ENCODE results near the gene GPD2. TPM values are rescaled to one million over a fixed set of nuclear protein-coding genes. Genes with fewer than 3 reads are reported as not detected.

GPD2 gene
- total RNA-seq, 6 experiments from 2014 or later: 3.2 to 8.8 (median 4.8) TPM

DNA sequence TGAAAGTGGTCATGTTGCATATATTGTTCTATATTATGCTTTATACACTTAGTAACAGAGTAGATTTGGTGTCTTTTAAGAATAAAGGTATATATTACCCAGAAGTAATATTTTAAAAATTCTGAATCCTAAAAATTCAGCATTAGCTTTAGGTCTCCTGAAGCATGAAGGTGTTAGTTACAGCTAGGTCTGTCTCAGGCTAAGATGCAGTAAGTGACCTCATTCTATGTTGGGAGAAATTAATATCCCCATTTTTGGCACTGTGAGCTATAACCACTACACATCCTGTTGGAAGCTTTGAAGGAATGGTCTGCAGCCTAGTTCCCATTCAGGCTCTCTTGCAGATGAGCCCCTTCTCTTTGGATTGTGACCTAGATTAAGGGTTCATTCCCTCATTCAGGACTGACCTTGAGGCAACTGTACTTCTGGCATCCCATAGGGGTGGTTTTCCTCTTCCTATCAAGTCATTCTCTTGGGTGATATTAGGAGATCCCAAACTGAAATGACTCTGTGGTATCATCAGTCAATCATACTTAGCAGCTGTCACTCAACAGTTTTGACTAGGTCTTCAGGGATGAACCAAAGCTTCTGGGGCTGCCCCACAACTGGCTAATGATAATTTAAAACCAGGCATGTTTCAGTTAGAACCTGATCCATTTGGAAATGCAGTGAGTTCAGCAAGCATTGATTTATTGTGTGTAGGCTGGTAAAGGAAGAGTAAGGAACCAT is 117.7 kb downstream of the GPD2 start:
- Histone ChIP-seq H3K27ac (no peak overlapping the region), H3K36me3 (no peaks in the 10 kb centered on the region), H3K27me3 (no peaks in the 10 kb centered on the region), H3K9me3 (no peaks in the 10 kb centered on the region), H3K4me1 (no peaks in the 10 kb centered on the region), H3K4me3 (no peak overlapping the region)
- DNase-seq: no peak
- ATAC-seq: no peak
- TF ChIP-seq POLR2A (IDR thresholded peaks at IDR 0.05): no peak
- TF ChIP-seq, protein P1, sequence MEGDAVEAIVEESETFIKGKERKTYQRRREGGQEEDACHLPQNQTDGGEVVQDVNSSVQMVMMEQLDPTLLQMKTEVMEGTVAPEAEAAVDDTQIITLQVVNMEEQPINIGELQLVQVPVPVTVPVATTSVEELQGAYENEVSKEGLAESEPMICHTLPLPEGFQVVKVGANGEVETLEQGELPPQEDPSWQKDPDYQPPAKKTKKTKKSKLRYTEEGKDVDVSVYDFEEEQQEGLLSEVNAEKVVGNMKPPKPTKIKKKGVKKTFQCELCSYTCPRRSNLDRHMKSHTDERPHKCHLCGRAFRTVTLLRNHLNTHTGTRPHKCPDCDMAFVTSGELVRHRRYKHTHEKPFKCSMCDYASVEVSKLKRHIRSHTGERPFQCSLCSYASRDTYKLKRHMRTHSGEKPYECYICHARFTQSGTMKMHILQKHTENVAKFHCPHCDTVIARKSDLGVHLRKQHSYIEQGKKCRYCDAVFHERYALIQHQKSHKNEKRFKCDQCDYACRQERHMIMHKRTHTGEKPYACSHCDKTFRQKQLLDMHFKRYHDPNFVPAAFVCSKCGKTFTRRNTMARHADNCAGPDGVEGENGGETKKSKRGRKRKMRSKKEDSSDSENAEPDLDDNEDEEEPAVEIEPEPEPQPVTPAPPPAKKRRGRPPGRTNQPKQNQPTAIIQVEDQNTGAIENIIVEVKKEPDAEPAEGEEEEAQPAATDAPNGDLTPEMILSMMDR (IDR thresholded peaks at IDR 0.05): no peak
- intact Hi-C loops (cut with DNase I): no loop called here

GRCh38 chr2:156561326-156561725 is 125.1 kb downstream of the GPD2 start:
- H3K36me3 ChIP-seq: no peaks in the 10 kb centered on the region
- TF ChIP-seq, protein P1 (IDR thresholded peaks at IDR 0.05): no peak
- TF ChIP-seq POLR2A (IDR thresholded peaks at IDR 0.05): no peak
- no peaks in the 10 kb centered on the region for H3K9me3 ChIP-seq
- DNase-seq: no peak
- H3K27me3 ChIP-seq: no peaks in the 10 kb centered on the region
- WGBS (ENCODE audit: insufficient coverage, low coverage, low lambda C conversion rate, missing lambda C conversion rate): 81% methylated on average over 3 of the region's 3 CpGs
- intact Hi-C loops (cut with DNase I): no loop called here
- no peak overlapping the region for H3K4me3 ChIP-seq
- no peak for ATAC-seq
- no peaks in the 10 kb centered on the region for H3K4me1 ChIP-seq
- no peak overlapping the region for H3K27ac ChIP-seq

DNA sequence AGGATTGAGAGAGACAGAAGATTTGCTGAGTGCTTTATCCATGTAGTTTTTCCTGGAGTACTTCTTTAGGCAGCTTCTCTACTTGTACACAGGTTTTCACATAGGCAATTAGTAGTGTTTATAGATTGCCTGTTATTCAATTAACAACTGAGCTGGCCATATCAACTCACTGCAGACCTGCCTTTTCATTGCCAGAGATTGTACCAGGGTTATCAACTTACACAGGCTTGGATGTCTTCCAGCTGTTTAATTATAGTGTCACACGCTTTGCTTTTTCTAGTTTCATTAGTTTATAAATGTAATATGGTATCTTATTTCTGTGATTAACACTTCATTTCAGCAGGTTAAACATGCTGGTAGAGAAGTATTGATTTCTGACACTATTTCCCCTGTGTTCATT is 125.9 kb downstream of the GPD2 start:
- H3K27ac ChIP-seq: no peak overlapping the region
- H3K4me3 ChIP-seq: no peak overlapping the region
- 82% methylated on average over 1 of the region's 1 CpG for WGBS (ENCODE audit: insufficient coverage, low coverage, low lambda C conversion rate, missing lambda C conversion rate)
- H3K36me3 ChIP-seq: no peaks in the 10 kb centered on the region
- intact Hi-C loops (cut with DNase I): no loop called here
- DNase-seq: no peak
- no peak for ATAC-seq
- H3K9me3 ChIP-seq: no peaks in the 10 kb centered on the region
- H3K4me1 ChIP-seq: no peaks in the 10 kb centered on the region
- no peaks in the 10 kb centered on the region for H3K27me3 ChIP-seq
- TF ChIP-seq, protein P1 (IDR thresholded peaks at IDR 0.05): no peak
- no peak for TF ChIP-seq POLR2A (IDR thresholded peaks at IDR 0.05)

GRCh38 chr2:156563994-156564753 is 128.0 kb downstream of the GPD2 start:
- no peaks in the 10 kb centered on the region for H3K36me3 ChIP-seq
- TF ChIP-seq, protein P1 (IDR thresholded peaks at IDR 0.05): no peak
- no peak for TF ChIP-seq POLR2A (IDR thresholded peaks at IDR 0.05)
- H3K9me3 ChIP-seq: no peaks in the 10 kb centered on the region
- no peak overlapping the region for H3K4me3 ChIP-seq
- no peaks in the 10 kb centered on the region for H3K4me1 ChIP-seq
- 79% methylated on average over 4 of the region's 4 CpGs for WGBS (ENCODE audit: insufficient coverage, low coverage, low lambda C conversion rate, missing lambda C conversion rate)
- H3K27me3 ChIP-seq: no peaks in the 10 kb centered on the region
- DNase-seq (no peak), ATAC-seq (no peak)
- no peak overlapping the region for H3K27ac ChIP-seq
- intact Hi-C loops (cut with DNase I): no loop called here
